ENCODE measurements around the gene HSDL2. TPM values are rescaled to one million over a fixed set of nuclear protein-coding genes. Genes with fewer than 3 reads are reported as not detected.

HSDL2 gene
- total and polyA plus RNA-seq, 2 of the 4 experiments (the other 2 are of a cell fraction), result 17.7 to 65.8 TPM

- Histone ChIP-seq H3K27me3 (ENCODE audit: control insufficient read depth, insufficient read depth, low read length) (no peaks in the 10 kb centered on the region), H3K4ac (ENCODE audit: low read depth, low read length) (no peak overlapping the region), H4K91ac (ENCODE audit: insufficient read depth, low read depth, low read length) (no peak overlapping the region), H3K9ac (ENCODE audit: low read depth, low read length) (no peak overlapping the region), H3K27ac (ENCODE audit: insufficient read depth, low read length) (no peak overlapping the region), H3K4me2 (ENCODE audit: low read depth, low read length) (no peak overlapping the region), H4K5ac (ENCODE audit: low read depth, low read length) (no peak overlapping the region), H3K9me1 (ENCODE audit: insufficient read depth, low read length) (peaks cover 4% of the 10 kb centered on the region; the same call in 1 of the 2 replicates), H3K4me3 (ENCODE audit: insufficient read depth, low read depth, low read length) (no peak overlapping the region), H3K79me1 (ENCODE audit: low read depth in 1 of 2, low read length in 2 of 2) (peaks cover 0 to 5% of the 10 kb centered on the region in 2 experiments; a peak in 1 of 4 replicates), H3K4me1 (ENCODE audit: control insufficient read depth, insufficient read depth, low read length) (peaks cover 5% of the 10 kb centered on the region; the same call in 1 of the 2 replicates), H2BK120ac (ENCODE audit: low read depth, low read length) (no peak overlapping the region), H3K14ac (replicated peaks; ENCODE audit: low read depth, low read length) (no peak overlapping the region; the same call in 1 of the 2 replicates), H4K20me1 (ENCODE audit: insufficient read depth, low read length) (no peaks in the 10 kb centered on the region), H3K56ac (ENCODE audit: extremely low read depth, insufficient read depth, low read length) (no peak overlapping the region), H2AK5ac (ENCODE audit: low read depth, low read length) (no peak overlapping the region), H2BK20ac (ENCODE audit: low read depth, low read length) (no peak overlapping the region), H3K9me3 (ENCODE audit: control insufficient read depth, insufficient read depth, low read length) (no peaks in the 10 kb centered on the region), H2BK15ac (ENCODE audit: low read depth, low read length) (no peak overlapping the region), H3K23ac (ENCODE audit: low read depth, low read length) (no peak overlapping the region), H2AK9ac (replicated peaks; ENCODE audit: low read depth, low read length, poor library complexity) (no peak overlapping the region), H3K18ac (ENCODE audit: low read depth, low read length) (no peak overlapping the region), H4K8ac (ENCODE audit: low read depth in 2 of 2, low read length in 2 of 2) (no peak overlapping the region), H2AFZ (replicated peaks; ENCODE audit: low read length, poor library complexity) (peak overlapping the region; percentile 48), H3K36me3 (ENCODE audit: control insufficient read depth, insufficient read depth, low read length) (peaks cover 3% of the 10 kb centered on the region), H2BK5ac (ENCODE audit: low read depth, low read length, poor library complexity, severe bottlenecking) (no peak overlapping the region)
- POLR2A ChIA-PET (ENCODE audit: unreplicated experiment), result no interaction called here
- CTCF ChIA-PET, result interaction anchor here (0.7 kb wide), 1 partner anchor 228 kb away, joined by 3 read pairs; no protein-coding TSS in a partner anchor
- WGBS, 2 experiments (ENCODE audit: extremely low coverage in 2 of 2, insufficient read length in 1 of 2), result no CpG with 5 or more reads among the region's 2 CpGs
- in situ Hi-C loops (cut with MboI; ENCODE audit: low sequenced_read_pairs), result no loop called here
- DNase-seq (no peak), ATAC-seq (ENCODE audit: low read depth) (no peak)
- dilution Hi-C loops (cut with HindIII; ENCODE audit: low sequenced_read_pairs, unreplicated experiment), result no loop called here
- intact Hi-C loops (cut with micrococcal nuclease), result no loop called here
- TF ChIP-seq NFE2L2 (IDR thresholded peaks at IDR 0.05; ENCODE audit: low read depth, low read length) (no peak), RCOR1 (IDR thresholded peaks at IDR 0.05; ENCODE audit: insufficient replicate concordance, low read length) (no peak), CTCF (conservative IDR thresholded peaks at IDR 0.05; ENCODE audit: low read depth, low read length) (no peak), MAZ (IDR thresholded peaks at IDR 0.05; ENCODE audit: borderline replicate concordance, low read depth, low read length) (no peak), MXI1 (IDR thresholded peaks at IDR 0.05; ENCODE audit: borderline replicate concordance, low read depth, low read length) (no peak), BHLHE40 (IDR thresholded peaks at IDR 0.05; ENCODE audit: low read depth, low read length) (no peak), CEBPB (IDR thresholded peaks at IDR 0.05; ENCODE audit: low read depth, low read length) (no peak), USF2 (IDR thresholded peaks at IDR 0.05; ENCODE audit: low read depth, low read length) (no peak), FOS (IDR thresholded peaks at IDR 0.05; ENCODE audit: low read depth, low read length) (no peak)
- BruUV-seq (replicated peaks), result no TSS peak
Measured at GRCh38 chr9:112446526-112446925, 66.6 kb downstream of the HSDL2 start.
